GM15510 (cell line): ENCODE data around the gene PLA2G7.

Source experiments
- POLR2A ChIP-seq: IDR thresholded peaks from 3 replicates; pipeline ENCODE4 v1.6.1; 2011; ENCODE audit warnings: borderline replicate concordance; ENCODE audit not compliant: insufficient read length; ENCODE audit errors: extremely low read depth

PLA2G7 gene

DNA sequence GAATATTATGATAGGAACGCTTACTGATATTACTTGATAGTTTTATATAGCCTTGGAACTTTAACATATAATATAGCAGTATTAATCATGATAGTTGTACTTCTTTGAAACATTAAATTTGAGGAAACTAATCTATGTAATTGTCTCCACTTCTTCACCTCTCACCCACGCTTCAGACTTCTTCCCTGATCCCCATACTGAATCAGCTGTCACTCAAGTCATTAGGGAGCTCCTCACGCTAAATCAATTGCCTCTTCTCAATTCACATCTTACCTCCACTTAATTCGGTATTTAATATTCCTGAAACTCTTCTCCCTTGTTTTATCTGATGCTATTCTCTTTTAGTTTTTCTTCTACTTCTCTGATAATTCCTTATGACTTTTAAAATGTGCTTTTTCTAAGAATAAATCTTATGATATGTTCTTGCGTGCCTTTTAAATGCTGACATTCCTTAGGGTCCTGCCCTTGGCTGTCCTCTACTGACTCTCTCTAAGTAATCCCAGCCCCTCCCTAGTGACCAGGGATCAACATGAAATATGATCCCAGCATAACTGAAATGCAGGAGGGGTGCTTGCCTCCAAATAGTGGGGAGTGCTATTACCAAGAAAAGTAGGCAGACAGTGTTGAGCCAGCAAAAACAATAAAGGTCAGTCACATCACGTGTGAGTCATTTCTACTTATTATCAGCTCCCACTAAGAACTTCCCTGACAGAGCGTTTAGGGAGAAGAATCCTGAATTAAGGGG is 21.5 kb upstream of the PLA2G7 start:
- TF ChIP-seq POLR2A: no peak

DNA sequence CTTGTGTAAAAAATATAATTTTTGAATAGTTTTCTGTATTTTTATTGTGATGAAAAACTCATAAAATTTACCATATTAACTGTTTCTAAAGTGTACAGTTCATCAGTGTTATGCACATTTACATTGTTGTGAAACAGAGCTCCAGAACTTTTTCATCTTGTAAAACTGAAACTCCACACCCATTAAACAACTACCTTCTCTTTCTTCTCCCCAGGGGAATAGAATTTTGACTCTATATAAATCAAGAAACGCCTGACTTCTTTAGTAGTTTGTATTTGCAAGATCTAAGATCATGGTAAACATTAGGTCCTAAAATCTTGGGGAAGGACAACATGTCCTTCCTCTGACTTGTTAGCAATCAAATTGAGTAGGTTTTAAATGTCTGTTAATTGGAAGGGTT is 20.7 kb upstream of the PLA2G7 start:
- TF ChIP-seq POLR2A: no peak

DNA sequence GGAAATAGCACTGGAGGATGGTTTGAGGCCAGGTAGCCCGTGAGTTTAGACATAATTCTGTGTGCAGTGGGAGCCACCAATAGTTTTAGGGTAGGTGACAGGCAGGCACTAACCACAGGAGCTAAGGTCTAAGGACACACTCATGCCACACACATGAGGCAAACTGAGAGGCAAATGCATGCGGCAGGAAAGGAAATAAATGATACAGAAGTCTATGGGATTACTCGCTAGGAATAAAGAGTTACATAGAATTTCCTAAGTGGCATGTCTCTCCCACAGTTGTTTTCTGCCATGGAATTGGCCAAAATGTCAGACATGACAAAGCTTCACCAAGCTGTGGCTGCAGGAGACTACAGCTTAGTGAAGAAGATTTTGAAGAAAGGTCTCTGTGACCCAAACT is 16.5 kb upstream of the PLA2G7 start:
- TF ChIP-seq POLR2A: no peak

DNA sequence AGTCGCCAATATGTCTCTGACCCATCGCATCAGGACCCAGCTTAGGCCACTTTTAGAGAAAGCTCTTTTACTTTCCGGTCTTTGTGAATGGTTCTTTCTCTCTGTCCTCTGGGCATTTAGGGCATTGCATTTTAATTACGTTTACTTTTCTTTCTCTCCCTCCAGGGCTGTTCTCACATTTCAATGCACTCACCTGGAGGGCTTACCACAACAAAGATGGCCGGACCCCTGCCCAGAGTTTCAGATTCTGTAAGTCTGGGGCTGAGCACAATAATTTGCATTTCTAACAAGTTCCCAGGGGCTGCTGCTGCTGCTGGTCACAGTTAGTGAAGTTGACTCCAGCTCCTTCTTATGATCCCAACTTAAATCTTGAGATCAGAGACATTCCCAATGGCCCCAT is 14.6 kb upstream of the PLA2G7 start:
- TF ChIP-seq POLR2A: no peak

DNA sequence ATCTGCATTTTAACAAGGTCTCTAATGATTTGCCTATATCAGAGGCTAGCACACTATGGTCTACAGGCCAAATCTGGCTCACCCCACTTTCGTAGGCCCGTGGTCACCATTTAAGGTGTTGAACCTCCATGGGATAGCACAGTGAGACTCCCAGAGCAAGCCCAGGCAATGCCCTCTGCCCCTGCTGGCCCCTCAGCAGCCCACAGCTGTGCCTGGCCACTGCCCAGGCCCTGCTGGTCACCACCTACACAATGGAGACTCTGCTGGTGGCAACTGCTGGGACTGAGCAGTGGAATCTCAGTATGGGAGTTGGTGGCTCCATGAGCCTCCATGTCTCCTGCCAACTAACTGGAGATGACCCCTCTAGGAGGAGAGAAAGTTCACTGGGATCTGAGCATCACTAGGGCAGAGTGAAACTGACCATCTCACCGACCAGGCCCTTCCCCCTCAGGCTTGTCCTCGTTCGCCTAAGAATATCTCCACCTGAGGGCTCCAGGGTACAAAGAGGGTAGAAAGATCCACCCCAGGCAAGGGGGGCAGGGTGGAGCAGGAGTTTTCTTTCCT is 13.8 kb upstream of the PLA2G7 start:
- TF ChIP-seq POLR2A: no peak

DNA sequence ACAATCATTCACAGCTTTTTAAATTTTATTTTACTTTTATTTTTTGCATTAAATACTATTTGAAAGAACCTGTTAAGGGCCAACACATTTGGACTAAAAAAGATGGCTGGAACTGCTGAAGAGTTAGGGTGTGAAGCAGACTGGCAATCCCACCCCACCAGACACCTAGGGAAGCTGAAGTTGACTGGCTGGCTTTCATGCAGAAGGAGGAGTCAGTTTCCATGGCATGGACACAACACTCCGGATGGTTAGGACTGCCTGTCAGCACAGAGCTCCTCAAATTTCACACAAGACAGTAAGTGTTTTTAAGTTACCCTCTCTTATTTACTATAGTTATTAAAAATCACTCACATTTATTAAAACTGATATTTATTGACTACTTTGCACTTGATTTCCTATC is 11.5 kb upstream of the PLA2G7 start, which contains the start of gene ANKRD66:
Gene ANKRD66, plus strand, starts transcription at position 238 of the 400 bp plus-strand sequence. CDS start 5,016 bp downstream, outside the sequence.
- TF ChIP-seq POLR2A: no peak

DNA sequence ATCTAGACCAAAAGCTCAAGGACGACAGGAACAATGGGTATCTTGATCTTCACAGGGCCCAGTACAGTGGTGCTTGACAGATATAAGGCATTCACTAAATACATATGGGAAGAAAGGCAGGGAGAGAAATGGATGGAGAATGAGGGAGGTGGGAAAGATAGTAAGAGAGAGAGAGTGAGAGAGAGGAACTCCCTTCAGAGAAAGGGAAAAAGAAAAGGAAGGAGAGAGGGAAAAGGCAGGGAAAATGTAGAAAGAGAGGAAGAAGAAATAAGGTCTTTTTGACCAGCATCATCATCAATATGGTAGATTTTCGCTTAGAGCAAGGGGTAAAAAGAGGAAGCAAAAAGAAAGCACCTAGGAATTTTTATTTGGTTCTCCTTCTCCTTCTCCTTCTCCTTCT is 10.8 kb upstream of the PLA2G7 start:
- TF ChIP-seq POLR2A: no peak

DNA sequence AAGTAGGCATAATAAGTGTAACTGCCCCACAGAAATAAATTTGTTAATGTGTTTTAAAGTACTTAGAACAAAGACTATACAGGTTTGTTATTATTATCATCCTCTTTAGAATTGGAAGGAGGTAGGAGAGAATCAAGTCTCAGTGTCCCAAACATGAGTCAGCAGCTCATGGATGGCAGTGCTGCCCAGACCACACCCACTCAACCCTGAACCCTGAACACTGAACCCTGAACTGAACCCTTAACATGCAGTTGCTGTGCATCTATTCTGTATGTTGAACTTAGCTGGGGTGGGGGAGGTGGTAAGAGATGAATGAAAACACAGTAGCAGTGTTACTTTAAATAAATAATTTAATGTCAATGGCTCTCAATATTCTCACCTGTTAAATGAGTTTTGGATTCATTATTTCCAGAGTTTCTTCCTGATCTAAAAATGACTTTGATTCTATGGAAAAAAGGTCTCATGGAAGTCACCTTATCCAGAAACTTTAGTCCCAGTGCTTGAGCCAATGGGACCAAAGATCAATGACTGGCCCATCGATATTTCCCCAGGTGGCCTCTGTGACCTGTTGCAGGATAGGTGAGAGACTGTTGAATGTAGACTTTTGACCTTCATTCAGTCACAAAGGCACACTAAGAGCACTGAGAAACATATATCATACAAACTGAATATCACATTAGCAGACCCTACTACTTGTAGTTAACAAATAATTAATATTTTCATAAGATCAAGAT is 8.4 kb upstream of the PLA2G7 start:
- no peak for TF ChIP-seq POLR2A

DNA sequence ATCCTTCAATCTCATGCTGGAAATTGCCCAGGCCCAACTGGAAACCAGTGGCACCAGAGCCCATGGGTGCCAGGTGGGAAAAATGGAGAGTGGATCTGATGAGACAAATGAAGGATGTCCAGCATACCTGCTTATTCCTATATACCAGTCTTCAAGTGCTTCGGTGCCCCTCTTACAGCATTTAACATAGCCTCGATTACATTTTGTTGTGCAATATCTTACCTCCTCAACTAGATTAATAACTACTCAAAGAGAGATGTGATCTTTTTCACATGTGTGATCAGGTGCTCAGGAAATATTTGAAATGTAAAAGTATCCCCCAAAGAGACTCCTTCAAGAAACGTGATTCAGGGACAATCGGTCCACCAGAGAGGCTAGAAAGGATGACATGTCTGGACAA is 6.7 kb upstream of the PLA2G7 start:
- no peak for TF ChIP-seq POLR2A

DNA sequence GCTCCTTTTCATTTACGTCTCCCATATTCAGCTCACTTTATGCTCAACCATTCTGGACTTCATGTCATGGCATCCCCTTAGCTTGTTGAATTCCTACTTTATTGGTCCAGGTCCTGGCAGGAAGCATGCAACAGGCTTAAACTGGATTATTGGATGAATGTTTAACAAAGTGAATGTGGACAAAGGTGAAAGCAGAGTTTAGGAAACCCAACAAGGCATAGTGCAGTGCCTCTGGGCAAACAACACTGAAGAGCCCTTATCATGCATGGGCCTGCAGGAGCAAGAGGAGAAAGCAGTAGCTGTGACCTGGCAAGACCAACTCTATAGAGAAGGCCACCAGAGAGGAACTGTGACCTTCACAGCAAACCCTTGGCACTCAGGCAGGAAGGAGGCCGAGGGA is 6.3 kb upstream of the PLA2G7 start:
- TF ChIP-seq POLR2A: no peak

DNA sequence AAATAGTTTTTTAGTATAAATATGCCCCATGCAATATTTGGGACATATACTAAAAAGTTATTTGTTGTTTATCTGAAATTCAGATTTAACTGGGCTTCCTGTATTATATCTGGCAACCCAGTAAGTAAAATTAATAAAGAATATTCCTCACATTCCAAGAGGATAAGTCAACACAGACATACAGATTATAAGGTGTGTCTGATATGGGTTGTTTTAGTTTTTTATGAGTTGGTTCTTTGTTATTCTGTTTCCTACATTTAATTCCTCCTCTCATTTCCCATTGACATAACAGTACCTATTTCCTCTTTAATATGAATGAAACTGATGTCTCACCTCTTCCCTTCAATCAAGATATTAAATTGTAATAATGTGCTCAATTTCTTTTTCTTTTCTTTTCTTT is 1.7 kb upstream of the PLA2G7 start:
- TF ChIP-seq POLR2A: no peak

DNA sequence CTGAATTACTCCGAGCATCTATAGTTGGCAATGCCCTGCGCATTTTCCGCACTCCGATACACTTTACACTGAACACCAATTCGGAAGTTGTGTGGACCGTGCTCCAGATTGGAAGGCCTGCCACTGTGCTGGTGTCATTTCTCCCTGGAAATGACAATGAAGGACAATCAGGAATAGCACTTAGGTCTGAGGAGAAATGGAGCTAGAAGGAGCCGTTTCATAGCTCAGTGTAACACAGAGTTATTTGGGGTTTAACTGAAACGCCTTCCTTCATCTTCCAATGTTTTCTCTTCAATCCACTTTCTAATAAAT is 501 bp upstream of the PLA2G7 start:
- TF ChIP-seq POLR2A: no peak

DNA sequence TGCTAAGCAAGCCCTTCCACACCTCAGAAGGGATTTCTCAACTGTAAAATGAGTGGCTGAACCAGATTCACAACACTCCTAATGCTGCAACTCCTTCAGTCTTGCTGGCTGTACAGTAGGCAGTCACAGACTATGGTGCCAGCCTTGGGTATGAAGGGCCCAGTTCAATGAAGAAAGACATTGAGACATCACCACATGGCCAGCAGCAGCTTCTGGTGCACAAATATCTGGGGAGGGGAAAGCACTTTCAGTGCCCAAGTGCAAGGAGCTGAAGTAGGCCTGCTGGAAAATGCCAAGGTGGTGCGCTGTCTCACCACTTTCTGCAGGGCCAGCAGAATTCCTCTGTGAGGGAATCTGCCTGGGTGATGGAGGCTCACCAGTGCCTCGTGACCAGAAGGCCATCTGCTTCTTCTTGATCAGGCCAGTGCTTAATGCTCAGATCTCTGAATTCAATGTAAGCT is 1.8 kb downstream of the PLA2G7 start:
- no peak for TF ChIP-seq POLR2A

DNA sequence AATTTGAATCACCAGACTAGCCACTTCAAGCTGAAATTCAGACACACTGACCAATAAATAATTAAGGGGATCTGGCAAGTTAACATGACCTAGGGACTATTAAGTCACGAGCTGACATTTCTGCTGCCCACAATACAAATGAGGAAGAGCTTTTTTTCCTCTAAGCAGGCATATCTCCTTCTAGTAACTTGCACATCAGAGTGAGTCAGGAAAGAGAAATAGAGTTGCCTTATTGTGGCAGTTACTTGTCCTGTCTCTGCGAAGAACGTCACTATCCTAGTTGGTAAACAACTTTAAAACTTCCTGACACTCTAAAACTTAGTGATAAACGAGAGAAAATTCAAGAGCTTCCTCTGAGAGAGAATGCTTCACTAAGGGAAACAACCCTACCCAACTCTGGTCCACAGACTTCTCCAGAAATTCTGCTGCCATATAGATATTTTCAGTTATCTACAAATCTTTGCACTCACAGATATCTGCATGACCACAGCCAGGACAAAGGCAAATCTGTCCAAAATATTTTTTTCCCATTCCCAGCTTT is 4.2 kb downstream of the PLA2G7 start:
- TF ChIP-seq POLR2A: no peak

DNA sequence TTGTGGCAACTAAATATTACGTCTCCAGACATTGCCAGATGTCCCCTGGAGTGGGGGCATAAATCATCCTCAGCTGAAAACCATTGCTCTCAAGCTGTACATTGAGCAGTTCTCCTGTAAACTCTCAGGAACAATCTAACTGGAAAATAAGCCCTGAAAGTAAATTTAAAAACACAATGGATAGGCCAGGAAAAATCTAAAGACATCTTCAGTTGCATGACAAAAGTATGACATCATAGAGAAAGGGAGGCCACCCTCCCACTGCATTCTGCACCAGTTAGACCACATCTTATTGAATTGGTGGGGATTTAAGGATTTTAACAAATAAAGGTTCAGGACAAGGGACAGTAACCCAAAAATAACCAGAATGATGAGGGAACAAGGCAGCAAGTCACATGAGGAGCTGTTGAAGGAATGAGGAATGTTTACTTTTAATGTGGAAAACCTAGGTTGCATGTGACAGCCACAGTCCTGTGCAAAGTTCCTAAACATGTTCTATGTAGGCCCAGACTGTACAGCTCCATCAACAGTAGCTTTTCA is 5.3 kb downstream of the PLA2G7 start:
- TF ChIP-seq POLR2A: no peak
